HepG2 (cell line): ENCODE results near the gene CCDC122. TPM values are rescaled to one million over a fixed set of nuclear protein-coding genes. Genes with fewer than 3 reads are reported as not detected.
A peak's percentile ranks its signal among the peaks of the same experiment; 100 is the strongest.

Experiments
- ISL2 ChIP-seq: sonication (generic); formaldehyde crosslinking; IDR thresholded peaks from 2 replicates; pipeline ENCODE4 v1.5.0; 2020; ENCODE audit warnings: missing genetic modification reagents
- KDM2A ChIP-seq: sonication (generic); formaldehyde crosslinking; IDR thresholded peaks from 2 replicates; pipeline ENCODE4 v1.4.0; 2020; ENCODE audit warnings: low read depth, missing genetic modification reagents, borderline replicate concordance
- KDM4B ChIP-seq: sonication (generic); formaldehyde crosslinking; IDR thresholded peaks from 2 replicates; pipeline ENCODE4 v1.4.0; 2020; ENCODE audit warnings: missing genetic modification reagents
- NFE2L2 ChIP-seq: fragments of 150-350 bp; IDR thresholded peaks from 2 replicates; pipeline ENCODE4 v1.6.1; 2014; ENCODE audit warnings: low read length
- PBX2 ChIP-seq: IDR thresholded peaks from 2 replicates; pipeline ENCODE4 v1.6.1; 2016; ENCODE audit warnings: control low read depth
- POLR2A ChIP-seq, 2 experiments: IDR thresholded peaks; 2 replicates each; pipeline ENCODE4 v1.6.1; 2011; ENCODE audit warnings: low read depth in 2 of 2, low read length in 2 of 2, mild to moderate bottlenecking in 1 of 2, moderate library complexity in 1 of 2; ENCODE audit not compliant: insufficient read depth in 1 of 2
- PPARG ChIP-seq: conservative IDR thresholded peaks from 2 replicates; pipeline ENCODE4 v1.6.1; 2016; ENCODE audit warnings: missing biosample characterization, missing genetic modification reagents
- SPEN ChIP-seq: sonication (generic); formaldehyde crosslinking; IDR thresholded peaks from 2 replicates; pipeline ENCODE4 v1.5.1; 2020; ENCODE audit warnings: low read depth, mild to moderate bottlenecking, missing genetic modification reagents
- TIGD3 ChIP-seq: sonication (generic); formaldehyde crosslinking; IDR thresholded peaks from 2 replicates; pipeline ENCODE4 v1.5.1; 2020; ENCODE audit warnings: mild to moderate bottlenecking, missing genetic modification reagents, borderline replicate concordance
- ZBTB21 ChIP-seq: sonication (generic); formaldehyde crosslinking; IDR thresholded peaks from 2 replicates; pipeline ENCODE4 v1.4.0; 2020; ENCODE audit warnings: missing genetic modification reagents
- ZNF234 ChIP-seq: sonication (generic); formaldehyde crosslinking; conservative IDR thresholded peaks from 2 replicates; pipeline ENCODE4 v1.5.1; 2020; ENCODE audit warnings: mild to moderate bottlenecking, missing genetic modification reagents
- ZNF317 ChIP-seq: sonication (generic); formaldehyde crosslinking; IDR thresholded peaks from 2 replicates; pipeline ENCODE4 v1.5.0; 2020; ENCODE audit warnings: mild to moderate bottlenecking, missing genetic modification reagents
- ZNF775 ChIP-seq: sonication (generic); formaldehyde crosslinking; IDR thresholded peaks from 2 replicates; pipeline ENCODE4 v1.4.0; 2020; ENCODE audit warnings: missing genetic modification reagents, mild to moderate bottlenecking, moderate library complexity, borderline replicate concordance
- ZSCAN31 ChIP-seq: sonication (generic); formaldehyde crosslinking; IDR thresholded peaks from 2 replicates; pipeline ENCODE4 v1.5.0; 2020; ENCODE audit warnings: low read depth, mild to moderate bottlenecking, missing genetic modification reagents
- polyA plus RNA-seq, 8 experiments: library from polyadenylated mRNA; depleted of rRNA in 3 of 8; stranded (reverse) in 7 of 8; unstranded in 1 of 8; fragments of >200 nt; fragmentation: Illumina TruSeq in 4 of 8; extraction: Trizol in 4 of 8; gene quantifications; 2 replicates each; pipeline versions ENCODE4 v1.2.1 to v1.2.3, GENCODE V29; 2011 to 2016; ENCODE audit warnings: low read depth in 4 of 8, missing spikeins in 1 of 8, mixed read lengths in 1 of 8; ENCODE audit not compliant: insufficient read depth in 1 of 8
- total RNA-seq, 5 experiments: library from RNA; depleted of rRNA; stranded (reverse); fragments of >200 nt; fragmentation: Illumina TruSeq; extraction: Trizol; gene quantifications; 2 replicates each; pipeline ENCODE4 v1.2.3, GENCODE V29; 2016; ENCODE audit warnings: low read depth in 1 of 5
- TF ChIP-seq, protein P1 (sequence below), 2 experiments: sonication (generic) in 1 of 2; formaldehyde crosslinking in 1 of 2; IDR thresholded peaks; 2 replicates each; pipeline versions ENCODE4 v1.5.1 to v1.6.1; 2011 to 2020; ENCODE audit warnings: borderline replicate concordance in 1 of 2, low read depth in 1 of 2, low read length in 1 of 2, mild to moderate bottlenecking in 1 of 2, missing genetic modification reagents in 1 of 2, moderate library complexity in 1 of 2
- TF ChIP-seq, protein P2 (sequence below): sonication (generic); formaldehyde crosslinking; IDR thresholded peaks from 2 replicates; pipeline ENCODE4 v1.4.0; 2020; ENCODE audit warnings: low read depth, missing genetic modification reagents
- TF ChIP-seq, protein P3 (sequence below): sonication (generic); formaldehyde crosslinking; IDR thresholded peaks from 2 replicates; pipeline ENCODE4 v1.4.0; 2020; ENCODE audit warnings: missing genetic modification reagents

Gene CCDC122
- total and polyA plus RNA-seq, 2 of the 13 experiments (the other 11 are each of a cell fraction or from before 2014, with no cell fraction given): 0.32 to 3.5 TPM

DNA sequence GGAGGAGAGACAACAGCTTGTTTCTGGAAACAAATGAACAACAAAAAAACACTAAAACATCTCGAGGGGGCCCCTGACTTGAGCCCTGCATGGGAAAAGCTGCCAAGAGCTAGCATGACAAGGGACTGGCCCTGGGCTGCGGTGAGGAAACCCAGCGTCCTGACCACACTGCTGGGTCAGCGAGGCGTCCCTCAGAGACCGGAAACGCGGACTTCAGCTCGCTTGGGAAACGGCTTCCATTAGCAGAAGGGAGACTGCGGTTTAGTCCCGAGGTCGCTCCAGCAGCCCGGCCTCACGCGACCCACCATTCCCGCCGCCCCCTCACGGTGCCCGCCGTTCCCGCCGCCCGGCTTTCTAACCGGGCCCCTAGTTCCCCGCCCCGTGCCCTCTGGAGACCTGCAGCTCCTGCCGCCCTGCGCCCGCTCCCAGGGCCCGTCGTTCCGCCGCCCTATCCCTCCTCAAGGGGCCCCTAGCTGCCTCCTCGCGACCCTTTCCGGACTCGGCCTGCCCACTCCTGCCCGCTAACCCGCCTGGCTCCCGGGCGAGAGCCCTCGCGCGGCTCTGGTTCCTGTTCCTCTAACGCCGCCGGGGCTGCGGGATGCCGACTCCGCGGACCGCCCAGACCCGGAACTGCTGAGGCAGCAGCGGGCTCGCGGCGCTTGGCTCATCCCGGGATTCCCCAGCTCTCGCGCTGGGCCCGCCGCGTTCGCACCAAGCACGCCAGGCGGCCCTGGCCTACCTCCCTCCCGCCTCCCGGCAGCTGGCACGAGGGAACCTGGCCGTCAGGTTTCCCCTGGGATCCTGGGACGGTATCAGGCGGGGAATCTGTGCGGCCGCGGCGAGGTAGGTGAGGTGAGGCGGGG, at the start of gene CCDC122 (continued):
- TF ChIP-seq, protein P1, sequence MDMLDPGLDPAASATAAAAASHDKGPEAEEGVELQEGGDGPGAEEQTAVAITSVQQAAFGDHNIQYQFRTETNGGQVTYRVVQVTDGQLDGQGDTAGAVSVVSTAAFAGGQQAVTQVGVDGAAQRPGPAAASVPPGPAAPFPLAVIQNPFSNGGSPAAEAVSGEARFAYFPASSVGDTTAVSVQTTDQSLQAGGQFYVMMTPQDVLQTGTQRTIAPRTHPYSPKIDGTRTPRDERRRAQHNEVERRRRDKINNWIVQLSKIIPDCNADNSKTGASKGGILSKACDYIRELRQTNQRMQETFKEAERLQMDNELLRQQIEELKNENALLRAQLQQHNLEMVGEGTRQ (IDR thresholded peaks at IDR 0.05; ENCODE audit: low read depth, low read length): no peak
- TF ChIP-seq, protein P1 (CRISPR knock-in tag; IDR thresholded peaks at IDR 0.05; ENCODE audit: borderline replicate concordance): no peak
- TF ChIP-seq, protein P2, sequence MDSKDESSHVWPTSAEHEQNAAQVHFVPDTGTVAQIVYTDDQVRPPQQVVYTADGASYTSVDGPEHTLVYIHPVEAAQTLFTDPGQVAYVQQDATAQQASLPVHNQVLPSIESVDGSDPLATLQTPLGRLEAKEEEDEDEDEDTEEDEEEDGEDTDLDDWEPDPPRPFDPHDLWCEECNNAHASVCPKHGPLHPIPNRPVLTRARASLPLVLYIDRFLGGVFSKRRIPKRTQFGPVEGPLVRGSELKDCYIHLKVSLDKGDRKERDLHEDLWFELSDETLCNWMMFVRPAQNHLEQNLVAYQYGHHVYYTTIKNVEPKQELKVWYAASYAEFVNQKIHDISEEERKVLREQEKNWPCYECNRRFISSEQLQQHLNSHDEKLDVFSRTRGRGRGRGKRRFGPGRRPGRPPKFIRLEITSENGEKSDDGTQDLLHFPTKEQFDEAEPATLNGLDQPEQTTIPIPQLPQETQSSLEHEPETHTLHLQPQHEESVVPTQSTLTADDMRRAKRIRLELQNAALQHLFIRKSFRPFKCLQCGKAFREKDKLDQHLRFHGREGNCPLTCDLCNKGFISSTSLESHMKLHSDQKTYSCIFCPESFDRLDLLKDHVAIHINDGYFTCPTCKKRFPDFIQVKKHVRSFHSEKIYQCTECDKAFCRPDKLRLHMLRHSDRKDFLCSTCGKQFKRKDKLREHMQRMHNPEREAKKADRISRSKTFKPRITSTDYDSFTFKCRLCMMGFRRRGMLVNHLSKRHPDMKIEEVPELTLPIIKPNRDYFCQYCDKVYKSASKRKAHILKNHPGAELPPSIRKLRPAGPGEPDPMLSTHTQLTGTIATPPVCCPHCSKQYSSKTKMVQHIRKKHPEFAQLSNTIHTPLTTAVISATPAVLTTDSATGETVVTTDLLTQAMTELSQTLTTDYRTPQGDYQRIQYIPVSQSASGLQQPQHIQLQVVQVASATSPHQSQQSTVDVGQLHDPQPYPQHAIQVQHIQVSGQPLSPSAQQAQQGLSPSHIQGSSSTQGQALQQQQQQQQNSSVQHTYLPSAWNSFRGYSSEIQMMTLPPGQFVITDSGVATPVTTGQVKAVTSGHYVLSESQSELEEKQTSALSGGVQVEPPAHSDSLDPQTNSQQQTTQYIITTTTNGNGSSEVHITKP (CRISPR knock-in tag): no peak
- TF ChIP-seq NFE2L2 (no peak), ZSCAN31 (0 out of 2 replicates have a peak, but pooled peaks have one; percentile 44), ZBTB21 (CRISPR knock-in tag) (no peak), KDM4B (CRISPR knock-in tag) (no peak), ZNF317 (CRISPR knock-in tag) (0 out of 2 replicates have a peak, but pooled peaks have one; percentile 16), SPEN (CRISPR knock-in tag) (peak; percentile 68; the same call in 1 of the 2 replicates), KDM2A (CRISPR knock-in tag) (peak; percentile 75; the same call in 1 of the 2 replicates), ISL2 (CRISPR knock-in tag) (0 out of 2 replicates have a peak, but pooled peaks have one; percentile 21), POLR2A (IDR thresholded peaks at IDR 0.05; ENCODE audit: insufficient read depth in 1 of 2, low read depth in 2 of 2, low read length in 2 of 2) (peak; percentile 46 to 61; a peak in 3 of 4 replicates), PPARG (CRISPR knock-in tag) (no peak), TIGD3 (CRISPR knock-in tag) (no peak), ZNF775 (CRISPR knock-in tag) (no peak), PBX2 (CRISPR knock-in tag) (no peak), ZNF234 (CRISPR knock-in tag) (no peak)
- TF ChIP-seq, protein P3, sequence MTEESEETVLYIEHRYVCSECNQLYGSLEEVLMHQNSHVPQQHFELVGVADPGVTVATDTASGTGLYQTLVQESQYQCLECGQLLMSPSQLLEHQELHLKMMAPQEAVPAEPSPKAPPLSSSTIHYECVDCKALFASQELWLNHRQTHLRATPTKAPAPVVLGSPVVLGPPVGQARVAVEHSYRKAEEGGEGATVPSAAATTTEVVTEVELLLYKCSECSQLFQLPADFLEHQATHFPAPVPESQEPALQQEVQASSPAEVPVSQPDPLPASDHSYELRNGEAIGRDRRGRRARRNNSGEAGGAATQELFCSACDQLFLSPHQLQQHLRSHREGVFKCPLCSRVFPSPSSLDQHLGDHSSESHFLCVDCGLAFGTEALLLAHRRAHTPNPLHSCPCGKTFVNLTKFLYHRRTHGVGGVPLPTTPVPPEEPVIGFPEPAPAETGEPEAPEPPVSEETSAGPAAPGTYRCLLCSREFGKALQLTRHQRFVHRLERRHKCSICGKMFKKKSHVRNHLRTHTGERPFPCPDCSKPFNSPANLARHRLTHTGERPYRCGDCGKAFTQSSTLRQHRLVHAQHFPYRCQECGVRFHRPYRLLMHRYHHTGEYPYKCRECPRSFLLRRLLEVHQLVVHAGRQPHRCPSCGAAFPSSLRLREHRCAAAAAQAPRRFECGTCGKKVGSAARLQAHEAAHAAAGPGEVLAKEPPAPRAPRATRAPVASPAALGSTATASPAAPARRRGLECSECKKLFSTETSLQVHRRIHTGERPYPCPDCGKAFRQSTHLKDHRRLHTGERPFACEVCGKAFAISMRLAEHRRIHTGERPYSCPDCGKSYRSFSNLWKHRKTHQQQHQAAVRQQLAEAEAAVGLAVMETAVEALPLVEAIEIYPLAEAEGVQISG (CRISPR knock-in tag): peak; percentile 60
